DMS153 treated with DMSO at 0.1 percent for 48 hours (cell line): ENCODE results near the gene RPS25.
"Not testable (repeated sequence)": the region's sequence is repeated elsewhere in the genome, so short reads cannot be mapped to it uniquely, and the experiment has no call there.

Source experiments
- DNase-seq: peaks from one replicate; lab custom pipeline; 2025; ENCODE audit not compliant: unreplicated experiment; lab: John Stamatoyannopoulos, UW

RPS25 gene

DNA sequence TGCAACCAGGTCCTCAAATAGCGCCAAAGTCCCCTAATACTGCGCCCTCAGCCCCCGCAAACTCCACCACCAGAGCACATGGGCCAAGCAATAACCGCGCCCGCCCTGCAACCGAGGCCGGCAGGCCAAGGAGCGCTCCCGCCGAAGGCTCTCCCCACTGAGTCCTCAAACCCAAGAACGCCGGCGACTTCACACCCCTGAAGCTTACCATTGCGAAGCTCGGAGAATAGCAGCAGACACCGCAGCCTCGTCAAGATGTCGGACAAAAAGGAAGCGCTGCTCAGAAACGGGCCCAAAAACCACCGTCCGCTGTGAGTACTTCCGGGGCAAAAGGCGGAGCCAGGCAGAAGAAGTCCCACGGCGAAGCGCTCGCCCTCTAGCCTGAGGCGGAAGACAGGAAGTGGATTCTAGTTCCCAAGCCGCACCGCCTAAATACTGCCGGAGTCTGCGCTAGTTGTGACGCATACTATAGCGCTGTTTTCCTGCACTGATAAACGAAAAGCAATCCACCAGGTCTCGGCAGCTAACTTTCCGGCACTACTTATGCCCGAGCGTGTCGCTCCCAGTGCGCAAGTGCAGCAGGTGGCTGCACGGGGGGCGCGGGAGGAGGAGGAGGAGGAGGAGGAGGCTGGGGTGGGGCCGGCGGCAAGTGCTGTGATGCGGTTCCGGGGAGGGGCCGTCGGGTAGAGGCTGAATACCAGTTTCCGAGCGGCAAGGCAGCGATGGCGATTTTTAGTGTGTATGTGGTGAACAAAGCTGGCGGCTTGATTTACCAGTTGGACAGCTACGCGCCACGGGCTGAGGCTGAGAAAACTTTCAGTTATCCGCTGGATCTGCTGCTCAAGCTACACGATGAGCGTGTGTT lies at the start of gene RPS25, which contains the start of gene TRAPPC4:
Gene RPS25 (minus strand): TSS at position 270 of the 865 bp plus-strand sequence. CDS start 59 bp downstream, at position 211.
Gene TRAPPC4 (plus strand): TSS at position 693 of the 865 bp plus-strand sequence. CDS start 30 bp downstream, at position 723.
- peak; percentile 94 for DNase-seq

DNA sequence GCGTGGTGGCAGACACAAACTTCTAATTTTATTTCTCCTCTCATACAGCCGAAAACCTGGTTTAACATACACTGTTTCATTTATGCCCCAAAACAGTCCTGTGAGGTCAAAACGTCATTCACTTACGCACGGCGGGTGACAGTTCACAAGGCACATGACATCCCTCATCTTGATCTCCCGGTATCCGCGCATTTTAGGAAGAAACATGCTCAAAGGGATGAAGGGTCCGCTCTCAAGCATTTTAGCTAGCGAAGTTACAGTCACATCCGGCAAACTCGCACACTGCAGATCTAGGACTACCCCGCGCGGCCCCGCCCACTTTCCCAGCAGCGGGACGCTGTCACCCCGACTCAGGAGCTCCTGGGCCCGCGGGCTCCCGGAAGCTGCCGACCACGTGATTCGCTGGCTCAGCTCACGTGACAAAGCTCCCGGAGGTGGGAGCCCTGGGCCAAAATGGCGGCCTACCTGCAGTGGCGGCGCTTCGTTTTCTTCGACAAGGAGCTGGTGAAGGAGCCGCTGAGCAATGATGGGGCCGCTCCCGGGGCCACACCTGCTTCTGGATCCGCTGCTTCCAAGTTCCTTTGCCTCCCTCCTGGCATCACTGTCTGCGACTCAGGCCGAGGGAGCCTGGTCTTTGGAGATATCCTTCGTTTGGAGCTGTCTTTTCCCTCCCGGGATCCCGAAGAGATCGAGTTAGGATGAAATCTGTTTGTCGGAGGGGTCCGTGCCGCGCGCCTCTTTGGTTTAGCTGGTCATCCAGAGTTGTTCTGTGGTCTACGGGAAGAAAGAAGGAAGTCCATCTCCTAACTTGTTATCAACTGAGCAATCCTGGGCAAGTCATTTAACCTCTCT lies 49.5 kb upstream of the RPS25 start, which contains the start of gene VPS11:
Gene VPS11 (plus strand): TSS at position 448 of the 852 bp plus-strand sequence. CDS start 6 bp downstream, at position 454.
- DNase-seq = peak; percentile 92

DNA sequence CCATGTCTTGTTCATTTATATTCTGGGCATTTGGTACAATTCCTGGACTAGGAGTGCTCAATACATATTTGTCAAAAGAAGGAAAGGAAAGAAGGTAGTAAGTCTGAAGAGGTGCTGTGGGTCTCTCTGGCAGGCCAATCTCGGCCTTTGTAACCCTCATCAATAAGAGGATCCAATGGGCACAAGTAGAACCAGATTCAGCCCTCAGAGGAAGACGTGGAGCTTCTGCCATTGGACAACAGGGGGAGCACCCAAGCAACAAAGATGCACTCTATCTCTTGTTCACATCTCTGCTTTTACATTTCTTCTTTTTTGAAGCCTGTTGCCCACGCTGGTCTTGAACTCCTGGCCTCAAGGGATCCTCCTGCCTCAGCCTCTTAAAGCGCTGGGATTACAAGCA lies 47.2 kb upstream of the RPS25 start:
- DNase-seq = no peak

DNA sequence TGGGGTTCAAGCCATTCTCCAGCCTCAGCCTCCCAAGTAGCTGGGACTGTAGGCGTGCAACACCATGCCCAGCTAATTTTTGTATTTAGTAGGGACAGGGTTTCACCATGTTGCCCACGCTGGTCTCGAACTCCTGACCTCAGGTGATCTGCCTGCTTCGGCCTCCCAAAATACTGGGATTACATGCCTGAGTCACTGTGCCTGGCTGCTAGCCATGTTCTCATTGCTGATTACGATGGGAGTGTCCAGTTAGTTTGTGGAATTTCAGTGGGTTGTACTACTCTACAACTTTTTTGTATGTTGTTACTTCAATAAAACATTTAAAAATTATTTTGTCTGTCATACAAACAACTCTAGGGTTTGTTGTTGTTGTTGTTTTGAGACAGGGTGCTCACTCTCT lies 44.6 kb upstream of the RPS25 start:
- no peak for DNase-seq

DNA sequence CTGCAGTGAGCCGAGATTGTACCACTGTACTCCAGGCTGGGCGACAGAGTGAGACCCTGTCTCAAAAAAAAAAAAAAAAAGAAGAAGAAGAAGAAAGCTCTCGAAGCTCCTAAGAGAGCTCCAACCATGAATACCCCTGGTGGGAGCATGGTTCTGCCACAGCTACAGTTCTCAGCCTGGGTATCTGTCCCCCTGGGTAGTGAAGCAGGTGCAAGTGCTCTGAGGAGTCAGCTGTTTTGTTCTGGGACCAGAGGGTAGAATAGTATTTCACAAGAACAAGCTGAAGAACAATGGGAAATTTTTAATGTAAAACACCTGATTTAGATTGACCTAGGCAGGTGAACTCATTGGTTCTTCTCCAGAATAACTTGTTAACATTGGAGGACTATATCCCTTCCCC lies 43.1 kb upstream of the RPS25 start:
- no peak for DNase-seq

DNA sequence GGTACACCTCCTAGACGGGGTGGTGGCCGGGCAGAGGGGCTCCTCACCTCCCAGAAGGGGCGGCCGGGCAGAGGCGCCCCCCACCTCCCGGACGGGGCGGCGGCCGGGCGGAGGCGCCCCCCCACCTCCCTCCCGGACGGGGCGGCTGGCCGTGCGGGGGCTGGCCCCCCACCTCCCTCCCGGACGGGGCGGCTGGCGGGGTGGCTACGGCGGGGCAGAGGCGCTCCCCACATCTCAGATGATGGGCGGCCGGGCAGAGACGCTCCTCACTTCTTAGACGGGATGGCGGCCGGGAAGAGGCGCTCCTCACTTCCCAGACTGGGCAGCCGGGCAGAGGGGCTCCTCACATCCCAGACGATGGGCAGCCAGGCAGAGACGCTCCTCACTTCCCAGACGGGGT lies 41.0 kb upstream of the RPS25 start:
- not testable (repeated sequence) for DNase-seq

DNA sequence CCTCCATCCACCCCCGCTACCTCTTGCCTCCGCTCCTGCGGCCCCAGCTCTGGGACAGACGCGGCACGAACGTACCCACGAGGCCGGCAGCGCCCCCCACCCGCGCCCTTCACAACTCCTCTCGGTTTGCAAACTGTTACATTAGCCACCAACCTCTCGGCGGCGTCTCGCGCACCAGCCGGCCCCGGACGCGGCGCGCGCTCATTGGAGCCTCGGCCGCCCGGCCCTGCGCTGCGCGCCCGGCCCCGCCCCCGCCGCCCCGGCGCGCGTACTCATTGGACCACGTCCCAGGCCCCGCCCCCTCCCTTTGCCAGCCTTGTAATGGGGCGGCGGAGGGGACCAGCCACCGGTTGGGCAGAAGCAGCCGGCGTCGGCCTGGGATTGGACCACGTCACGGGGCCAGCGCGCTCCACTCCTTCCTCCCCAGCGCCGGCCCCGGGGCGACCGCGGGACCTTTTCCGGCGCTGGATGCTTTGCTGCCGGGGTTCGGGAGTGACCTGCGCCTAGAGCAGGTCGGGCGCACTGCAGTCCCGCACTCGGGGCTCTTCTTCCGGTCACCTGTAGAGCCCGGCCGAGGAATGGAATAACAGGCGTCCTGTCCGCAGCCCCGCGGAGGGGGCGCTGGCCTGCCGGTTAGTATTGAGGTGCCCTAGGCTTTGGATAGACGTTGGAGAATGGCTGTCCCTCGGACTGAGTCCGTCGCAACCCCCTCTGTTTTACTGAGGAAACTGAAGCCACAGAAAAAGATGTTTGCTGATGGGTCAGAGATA lies 39.0 kb upstream of the RPS25 start, which contains the start of gene HYOU1:
Gene HYOU1 (minus strand): TSS at position 206 of the 770 bp plus-strand sequence. CDS start 1,045 bp downstream, outside the sequence.
- peak; percentile 77 for DNase-seq

DNA sequence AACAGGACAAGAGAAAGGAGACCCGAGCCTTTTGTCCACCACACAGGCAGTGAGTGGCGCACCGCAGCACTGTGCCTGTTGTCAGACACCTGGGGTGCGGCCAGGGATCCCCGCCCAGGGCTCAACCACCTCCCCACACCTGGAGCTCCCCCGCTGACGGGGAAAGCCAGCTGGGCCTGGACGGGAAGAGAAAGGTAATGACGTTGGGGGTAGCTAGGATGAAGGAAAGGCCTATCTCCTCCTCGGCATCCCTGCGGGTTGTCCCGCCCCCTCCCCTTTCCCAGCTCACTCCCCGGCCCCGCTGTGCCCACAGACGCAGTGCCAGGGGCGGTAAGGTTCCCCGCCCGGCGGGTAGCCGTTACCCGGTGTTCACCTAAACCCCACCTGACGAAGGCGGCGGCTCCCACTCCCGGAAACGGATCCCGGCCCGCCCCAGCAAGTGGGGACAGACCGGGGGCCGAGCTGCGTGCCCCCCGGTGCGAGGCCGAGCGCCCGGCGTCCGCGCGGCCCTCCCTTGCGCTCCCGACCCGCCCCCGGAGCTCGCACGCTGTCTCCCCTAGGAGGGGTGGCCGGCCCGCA lies 38.4 kb upstream of the RPS25 start:
- no peak for DNase-seq

DNA sequence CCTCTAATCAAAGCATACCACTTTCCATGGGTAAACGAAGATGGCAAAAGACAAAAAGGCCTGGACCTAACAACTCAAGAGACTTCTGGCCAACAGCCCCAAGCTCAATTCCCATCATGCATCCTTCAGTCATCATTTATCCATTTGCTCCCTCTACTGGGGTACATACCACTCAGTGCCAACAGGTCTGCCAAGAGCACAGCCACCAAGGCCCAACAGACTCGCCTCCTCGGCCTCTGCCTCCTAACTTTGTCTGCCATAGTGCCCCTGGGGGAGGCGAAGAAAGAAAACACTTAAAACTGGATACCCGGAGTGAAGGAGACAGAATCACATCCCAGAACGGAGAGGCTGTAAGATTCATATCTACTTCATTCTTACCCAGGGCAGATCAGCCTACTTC lies 37.8 kb upstream of the RPS25 start:
- DNase-seq = no peak

DNA sequence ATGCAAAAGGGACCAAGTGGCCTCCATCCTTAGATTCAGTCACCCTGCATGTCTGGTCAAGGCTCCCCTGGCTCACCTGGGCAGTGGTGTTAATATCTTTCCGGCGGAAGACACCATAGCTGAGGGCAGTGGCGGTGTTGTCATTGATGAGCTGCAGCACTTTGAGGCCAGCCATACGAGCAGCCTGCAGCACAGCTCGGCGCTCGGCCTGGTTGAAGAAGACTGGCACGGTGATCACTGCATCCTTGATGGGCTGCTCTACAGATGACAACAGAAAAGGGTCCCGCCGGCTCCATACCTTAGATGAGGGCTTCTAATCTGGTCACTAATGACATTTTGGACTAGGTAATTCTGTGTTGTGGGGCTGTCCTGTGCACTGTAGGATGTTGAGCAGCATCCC lies 36.3 kb upstream of the RPS25 start:
- DNase-seq = no peak

DNA sequence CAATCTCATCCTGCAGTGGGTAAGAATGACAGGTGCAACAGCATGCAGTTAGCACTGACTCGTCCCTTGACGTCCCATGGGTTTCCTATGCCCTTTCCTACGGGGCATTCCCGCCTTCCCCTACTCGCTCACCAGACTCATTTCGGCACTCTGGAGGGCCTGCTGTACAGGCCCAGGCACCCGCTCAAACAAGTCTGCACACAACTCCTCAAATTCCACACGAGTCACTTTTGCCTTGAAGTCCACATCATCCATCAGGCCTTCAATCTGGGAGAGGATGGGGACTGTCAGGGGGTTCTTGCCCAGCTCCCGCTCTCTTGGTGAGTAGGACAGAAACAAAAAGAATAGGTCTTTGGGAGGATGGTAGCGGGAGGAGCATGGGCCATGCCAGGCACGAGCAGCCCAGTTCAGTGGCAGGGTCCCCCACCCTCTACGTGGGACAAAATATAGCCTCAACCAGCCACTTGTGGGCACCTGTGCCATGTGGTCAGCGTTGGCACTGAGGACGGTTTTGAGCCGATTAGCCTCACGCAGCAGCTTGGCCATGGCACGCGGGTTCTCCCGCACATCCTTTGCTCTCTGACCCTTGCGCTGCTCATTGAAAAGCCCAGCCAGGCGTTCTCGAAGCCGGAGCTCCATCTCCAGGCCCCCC lies 34.1 kb upstream of the RPS25 start:
- DNase-seq = no peak

DNA sequence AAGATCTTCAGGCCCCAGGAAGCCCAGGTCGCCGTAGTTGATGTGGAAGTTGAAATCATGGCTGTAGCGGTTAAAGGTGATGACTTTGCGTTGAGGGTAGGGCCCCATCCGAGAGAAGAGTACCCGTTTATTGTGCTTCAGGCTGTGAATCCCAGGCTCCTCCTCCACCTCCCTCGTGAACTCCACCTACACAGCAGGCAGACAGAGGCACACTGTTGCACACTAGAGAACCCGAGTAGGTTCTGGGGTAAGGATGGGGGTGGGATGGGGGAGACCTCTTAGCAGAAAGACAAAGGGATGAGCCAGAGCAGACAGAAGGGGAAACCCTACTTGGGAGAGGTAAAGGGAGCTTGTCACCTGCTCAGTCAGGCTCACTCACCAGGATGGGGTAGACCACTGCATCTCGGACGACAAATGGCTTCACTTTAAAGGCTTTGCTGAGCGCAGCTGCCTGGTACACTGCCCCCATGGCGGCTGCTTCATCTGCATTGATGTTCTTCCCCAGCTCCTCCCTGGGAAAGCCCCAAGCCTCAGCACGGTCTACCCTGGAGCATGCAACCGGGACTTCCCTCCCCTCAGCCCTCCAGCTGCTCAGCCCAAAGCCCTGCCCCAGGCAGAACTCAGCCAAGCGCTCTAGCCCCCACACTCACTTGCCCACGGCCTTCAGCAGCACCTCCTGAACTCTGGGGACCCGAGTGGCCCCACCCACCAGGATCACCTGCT lies 33.5 kb upstream of the RPS25 start:
- DNase-seq = no peak

DNA sequence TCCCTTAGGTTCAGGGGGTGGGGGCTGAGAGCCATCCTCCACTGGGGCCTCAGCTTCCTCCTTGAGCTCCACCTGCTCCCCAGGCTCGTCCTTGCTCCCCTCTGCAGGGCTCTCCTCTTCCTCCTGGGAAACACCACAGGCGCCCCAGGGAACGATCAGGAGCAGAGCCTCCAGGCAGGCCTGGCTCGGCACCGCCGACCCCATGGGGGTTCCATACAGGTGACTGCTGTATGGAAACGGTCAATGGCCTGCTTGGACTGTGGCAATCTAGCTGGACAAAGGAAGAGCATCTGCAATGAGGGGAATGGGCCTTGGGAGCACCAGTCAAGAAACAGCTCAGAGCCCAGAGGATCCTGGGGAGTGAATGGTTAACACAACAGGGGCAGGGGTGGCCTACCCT lies 30.9 kb upstream of the RPS25 start:
- DNase-seq = no peak

DNA sequence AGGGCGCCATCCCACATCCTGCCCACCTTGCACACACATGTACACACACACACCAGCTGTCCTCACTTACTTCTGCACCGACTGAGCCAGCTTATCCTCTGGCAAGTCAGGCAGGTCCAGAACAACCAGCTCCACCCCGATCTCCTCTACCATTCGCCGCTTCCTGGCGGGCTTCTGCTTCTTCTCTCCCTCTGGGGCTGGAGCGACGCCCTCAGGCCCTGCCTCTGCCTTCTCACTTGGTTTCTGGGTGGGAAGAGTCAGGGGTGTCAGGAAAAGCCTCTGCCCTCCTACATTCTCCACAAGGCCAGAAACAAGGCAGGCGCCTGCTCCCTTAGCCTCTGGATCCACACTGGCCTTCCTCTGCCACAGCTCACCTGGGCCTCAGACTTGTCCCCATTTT lies 30.5 kb upstream of the RPS25 start:
- DNase-seq = no peak

DNA sequence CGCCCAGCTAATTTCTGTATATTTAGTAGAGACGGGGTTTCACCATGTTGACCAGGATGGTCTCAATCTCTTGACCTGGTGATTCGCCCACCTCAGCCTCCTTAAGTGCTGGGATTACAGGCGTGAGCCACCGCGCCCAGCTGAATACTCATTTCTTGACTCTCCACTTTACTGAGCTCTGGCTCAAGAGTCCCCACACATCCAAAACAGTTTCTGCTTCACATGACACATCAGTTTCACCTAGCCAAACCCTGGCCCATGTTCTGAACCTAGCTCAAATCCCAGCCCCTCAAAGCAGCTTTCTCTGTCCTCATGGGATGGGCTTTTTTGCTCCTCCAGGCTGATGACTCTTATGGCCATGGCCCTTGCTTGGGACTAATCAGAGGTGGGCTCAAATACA lies 29.1 kb upstream of the RPS25 start:
- no peak for DNase-seq

DNA sequence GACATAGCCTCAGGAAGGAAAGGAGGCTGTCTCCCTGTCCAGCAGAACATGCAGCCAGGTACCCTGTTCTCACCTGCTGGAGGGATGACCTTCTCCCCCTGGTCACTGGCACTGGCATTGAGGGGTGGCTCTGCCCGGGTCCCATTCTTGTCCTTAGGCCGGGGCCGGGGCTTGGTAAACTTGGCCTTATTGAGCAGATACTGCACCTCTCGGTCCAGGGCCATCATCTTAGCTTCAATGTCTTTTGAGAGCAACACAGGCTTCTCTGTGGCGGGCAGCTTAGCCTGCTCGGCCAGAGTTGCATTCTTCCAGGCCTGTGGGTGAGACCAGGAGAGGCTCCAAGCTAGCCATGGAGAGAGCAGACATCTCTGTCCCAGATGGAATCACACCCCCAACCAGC lies 28.3 kb upstream of the RPS25 start:
- DNase-seq = no peak

DNA sequence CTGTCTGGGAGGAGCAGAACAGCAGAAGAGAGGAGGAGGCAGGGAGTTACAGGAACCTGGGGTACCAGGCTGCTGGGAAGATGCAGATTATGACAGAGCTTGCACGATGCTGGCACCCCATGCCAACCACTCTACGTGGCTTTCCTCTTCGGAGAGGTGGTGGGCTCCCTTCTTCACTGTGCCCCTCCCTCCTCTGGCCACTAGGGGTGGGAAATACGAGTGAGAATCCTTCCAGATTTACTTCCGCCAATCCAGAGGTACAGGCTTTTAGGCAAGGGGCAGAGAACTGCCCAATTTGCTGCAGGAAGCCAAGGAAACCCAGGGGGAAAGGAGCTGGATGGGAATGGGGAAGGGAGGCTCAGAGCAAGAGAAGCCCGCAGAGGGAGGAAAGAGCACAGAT lies 26.6 kb upstream of the RPS25 start:
- DNase-seq = no peak

DNA sequence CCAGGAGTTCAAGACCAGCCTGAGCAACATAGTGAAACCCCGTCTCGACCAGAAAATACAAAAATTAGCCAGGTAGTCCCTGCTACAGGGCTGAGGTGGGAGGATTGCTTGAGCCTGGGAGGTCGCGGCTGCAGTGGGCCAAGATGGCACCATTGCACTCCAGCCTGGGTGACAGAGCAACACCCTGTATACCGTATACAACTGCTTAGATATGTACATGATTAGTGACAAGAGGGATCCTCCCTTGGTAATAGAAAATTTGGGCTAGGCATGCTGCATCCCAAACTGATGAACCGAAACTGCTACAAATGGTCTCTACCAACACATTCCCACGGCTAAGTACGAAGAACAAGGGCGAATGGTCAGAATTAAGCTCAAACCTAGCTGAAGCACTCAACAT lies 24.8 kb upstream of the RPS25 start:
- no peak for DNase-seq

DNA sequence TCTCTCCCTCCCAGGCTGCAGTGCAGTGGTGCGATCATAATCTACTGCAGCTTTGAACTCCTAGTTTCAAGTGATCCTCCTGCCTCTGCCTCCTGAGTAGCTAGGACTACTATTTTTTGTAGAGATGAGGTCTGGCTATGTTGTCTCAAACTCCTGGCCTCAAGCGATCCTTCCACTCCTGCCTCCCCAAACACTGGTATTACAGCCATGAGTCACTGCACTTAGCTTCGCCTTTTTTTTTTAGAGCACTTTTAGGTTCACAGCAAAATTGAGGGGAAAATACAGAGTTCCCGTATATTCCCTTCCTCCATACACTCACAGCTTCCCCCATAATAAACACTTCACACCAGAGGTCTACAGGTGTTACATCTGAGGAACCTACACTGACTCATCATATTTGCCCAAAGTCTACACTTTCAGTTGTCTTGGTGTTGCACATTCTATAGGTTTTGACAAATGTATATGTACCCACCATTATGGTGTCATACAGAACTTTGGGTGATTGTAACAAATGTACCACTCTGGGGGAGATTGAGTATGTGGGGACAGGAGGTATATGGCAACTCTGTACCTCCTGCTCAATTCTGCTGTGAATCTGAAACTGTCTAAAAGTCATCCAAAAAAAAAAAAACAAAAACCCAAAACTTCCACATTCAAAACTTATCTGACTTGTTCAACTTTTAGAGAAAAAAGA lies 23.8 kb upstream of the RPS25 start:
- no peak for DNase-seq
